NB4 (cell line): Measurements from ENCODE around the gene MYOCD.

Source experiments
- POLR2A ChIP-seq: IDR thresholded peaks from 2 replicates; pipeline ENCODE4 v1.6.1; 2011; ENCODE audit warnings: mild to moderate bottlenecking; ENCODE audit not compliant: insufficient read length; ENCODE audit errors: extremely low read depth
- TF ChIP-seq, protein P1 (sequence below): IDR thresholded peaks from 2 replicates; pipeline ENCODE4 v1.6.1; 2011; ENCODE audit warnings: low read depth, low read length
- TF ChIP-seq, protein P2 (sequence below): IDR thresholded peaks from one replicate; pipeline ENCODE4 v1.5.1; 2012; ENCODE audit warnings: low read depth, low read length

DNA sequence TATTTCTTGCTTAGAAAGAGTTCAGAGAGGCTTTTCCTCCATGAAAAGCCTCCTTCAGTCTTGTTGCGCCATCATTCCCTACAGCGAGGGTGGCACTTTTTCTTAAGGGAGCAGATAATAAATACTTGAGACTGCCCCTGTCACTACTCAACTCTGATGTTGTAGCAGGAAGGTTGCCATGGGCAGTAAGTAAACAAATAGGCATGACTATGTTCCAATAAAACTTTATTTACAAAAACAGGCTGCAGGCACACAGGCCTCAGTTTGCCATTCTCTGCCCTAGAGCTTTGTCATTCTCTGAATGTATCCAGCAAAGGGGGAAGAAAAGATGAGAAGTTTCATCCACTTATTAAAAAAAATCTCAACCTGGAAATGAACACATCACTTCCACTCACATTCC is 60.4 kb downstream of the MYOCD start:
- TF ChIP-seq, protein P1, sequence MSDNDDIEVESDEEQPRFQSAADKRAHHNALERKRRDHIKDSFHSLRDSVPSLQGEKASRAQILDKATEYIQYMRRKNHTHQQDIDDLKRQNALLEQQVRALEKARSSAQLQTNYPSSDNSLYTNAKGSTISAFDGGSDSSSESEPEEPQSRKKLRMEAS: no peak
- TF ChIP-seq, protein P2, sequence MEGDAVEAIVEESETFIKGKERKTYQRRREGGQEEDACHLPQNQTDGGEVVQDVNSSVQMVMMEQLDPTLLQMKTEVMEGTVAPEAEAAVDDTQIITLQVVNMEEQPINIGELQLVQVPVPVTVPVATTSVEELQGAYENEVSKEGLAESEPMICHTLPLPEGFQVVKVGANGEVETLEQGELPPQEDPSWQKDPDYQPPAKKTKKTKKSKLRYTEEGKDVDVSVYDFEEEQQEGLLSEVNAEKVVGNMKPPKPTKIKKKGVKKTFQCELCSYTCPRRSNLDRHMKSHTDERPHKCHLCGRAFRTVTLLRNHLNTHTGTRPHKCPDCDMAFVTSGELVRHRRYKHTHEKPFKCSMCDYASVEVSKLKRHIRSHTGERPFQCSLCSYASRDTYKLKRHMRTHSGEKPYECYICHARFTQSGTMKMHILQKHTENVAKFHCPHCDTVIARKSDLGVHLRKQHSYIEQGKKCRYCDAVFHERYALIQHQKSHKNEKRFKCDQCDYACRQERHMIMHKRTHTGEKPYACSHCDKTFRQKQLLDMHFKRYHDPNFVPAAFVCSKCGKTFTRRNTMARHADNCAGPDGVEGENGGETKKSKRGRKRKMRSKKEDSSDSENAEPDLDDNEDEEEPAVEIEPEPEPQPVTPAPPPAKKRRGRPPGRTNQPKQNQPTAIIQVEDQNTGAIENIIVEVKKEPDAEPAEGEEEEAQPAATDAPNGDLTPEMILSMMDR: no peak
- no peak for TF ChIP-seq POLR2A
